Fibroblast of skin of left biceps (primary cell): Measurements from ENCODE around the gene PCIF1.
"Not testable (repeated sequence)": the region's sequence is repeated elsewhere in the genome, so short reads cannot be mapped to it uniquely, and the experiment has no call there.

ENCODE experiments used
- DNase-seq, 2 experiments: peaks; one replicate each; pipeline ENCODE4 v3.0.0-alpha.2; 2013; ENCODE audit warnings: low read depth in 2 of 2

Gene PCIF1

GRCh38 chr20:45947110-45947866 is 12.8 kb downstream of the PCIF1 start:
- DNase-seq = no peak

- DNase-seq = no peak
Observed at GRCh38 chr20:45948261-45948733, 13.8 kb downstream of the PCIF1 start.

- DNase-seq = no peak
Observed at GRCh38 chr20:45948742-45949541, 14.5 kb downstream of the PCIF1 start.

- no peak for DNase-seq
Observed at GRCh38 chr20:45949542-45950329, 15.3 kb downstream of the PCIF1 start.

GRCh38 chr20:45950330-45950646 is 15.8 kb downstream of the PCIF1 start:
- DNase-seq = no peak

GRCh38 chr20:45951925-45952834 is 17.7 kb downstream of the PCIF1 start:
- DNase-seq = no peak

GRCh38 chr20:45952861-45953260 is 18.4 kb downstream of the PCIF1 start:
- no peak for DNase-seq

- no peak for DNase-seq
Observed at GRCh38 chr20:45953672-45954071, 19.2 kb downstream of the PCIF1 start.

- DNase-seq = not testable (repeated sequence)
Observed at GRCh38 chr20:45956326-45956725, 21.8 kb downstream of the PCIF1 start.

- no peak for DNase-seq
Observed at GRCh38 chr20:45957021-45957941, 22.8 kb downstream of the PCIF1 start.

- no peak for DNase-seq
Observed at GRCh38 chr20:45958593-45958992, 24.1 kb downstream of the PCIF1 start.

GRCh38 chr20:45959126-45959525 is 24.6 kb downstream of the PCIF1 start:
- no peak for DNase-seq

GRCh38 chr20:45959956-45960630 is 25.6 kb downstream of the PCIF1 start:
- no peak for DNase-seq

- DNase-seq = no peak
Observed at GRCh38 chr20:45962031-45962755, 27.7 kb downstream of the PCIF1 start.

GRCh38 chr20:45963059-45964005 is 28.8 kb downstream of the PCIF1 start:
- peak in 1 of 2 experiments; percentile 4 for DNase-seq

- no peak for DNase-seq
Observed at GRCh38 chr20:45964006-45964400, 29.5 kb downstream of the PCIF1 start.

- DNase-seq = no peak
Observed at GRCh38 chr20:45965169-45966002, 30.9 kb downstream of the PCIF1 start.
